K562 (cell line): ENCODE measurements around the gene CHD3. TPM values are rescaled to one million over a fixed set of nuclear protein-coding genes. Genes with fewer than 3 reads are reported as not detected.

Source experiments
- ATAC-seq: fragments of 200-7000 bp; cut with Tn5 transposase; 3 replicates; pipeline ENCODE4 v1.9.1; 2020; ENCODE audit warnings: moderate library complexity
- Bru-seq: library from RNA; stranded (reverse); fragments of 400-500 nt; gene quantifications from one replicate; lab custom pipeline; 2021; lab: Mats Ljungman, UMichigan
- BruChase-seq, 2 experiments: library from RNA; stranded (reverse); fragments of 400-500 nt; gene quantifications; one replicate each; lab custom pipeline; 2021; lab: Mats Ljungman, UMichigan
- BruUV-seq: library from RNA; stranded (reverse); fragments of 400-500 nt; replicated peaks from 2 replicates; lab custom pipeline; 2021; lab: Mats Ljungman, UMichigan
- CTCF ChIA-PET: fragments of 300-600 bp; formaldehyde crosslinking; extraction: SDS; loops from one replicate; lab custom pipeline; 2021; ENCODE audit warnings: low intra/inter-chr PET ratio; lab: Yijun Ruan, JAX
- POLR2A ChIA-PET: fragments of 300-600, 350-650 bp; sonication (Branson Sonifier 250); formaldehyde crosslinking; extraction: SDS; loops from one replicate; lab custom pipeline; 2021; ENCODE audit warnings: antibody characterized with exemption, inconsistent platforms; lab: Yijun Ruan, JAX
- DNase-seq, 4 experiments: peaks; one replicate each; pipeline versions ENCODE4 v3.0.0 to v3.0.0-alpha.2; 2011 to 2018; ENCODE audit warnings: low spot score in 3 of 4, mixed read lengths in 3 of 4; ENCODE audit errors: extremely low read depth in 1 of 4
- FAIRE-seq: peaks from 2 replicates; lab custom pipeline; 2011; peaks lifted over from hg19 to GRCh38; lab: Jason Lieb, UNC
- H2AFZ ChIP-seq: 2 replicates; pipeline ENCODE4 v1.6.0; 2011; ENCODE audit warnings: low read depth, low read length, control low read depth, inconsistent platforms
- H3K27ac ChIP-seq: fragments of 200-600 bp; 3 replicates; pipeline ENCODE4 v1.8.0; 2011; ENCODE audit warnings: low read depth, mild to moderate bottlenecking, control low read depth, inconsistent platforms, low read length, moderate library complexity, mixed read lengths; ENCODE audit errors: extremely low read depth
- H3K27me3 ChIP-seq, 2 experiments: fragments of 300-600 bp in 1 of 2; 2 replicates in 1 of 2; 3 replicates in 1 of 2; pipeline versions ENCODE4 v1.6.0 to v1.8.0; 2011; ENCODE audit warnings: inconsistent platforms in 2 of 2, low read length in 2 of 2, mild to moderate bottlenecking in 1 of 2, mixed read lengths in 1 of 2, moderate library complexity in 1 of 2; ENCODE audit not compliant: control insufficient read depth in 2 of 2, insufficient read depth in 2 of 2
- H3K36me3 ChIP-seq: fragments of 300-600 bp; 3 replicates; pipeline ENCODE4 v1.8.0; 2011; ENCODE audit warnings: mild to moderate bottlenecking, low read length, inconsistent platforms; ENCODE audit not compliant: control insufficient read depth, insufficient read depth
- H3K4me1 ChIP-seq, 2 experiments: fragments of 200-600 bp in 1 of 2; replicated peaks in 1 of 2; 2 replicates in 1 of 2; 3 replicates in 1 of 2; pipeline versions ENCODE4 v1.5.1 to v1.8.0; 2011; ENCODE audit warnings: inconsistent platforms in 2 of 2, low read length in 2 of 2, mild to moderate bottlenecking in 1 of 2, mixed read lengths in 1 of 2, moderate library complexity in 1 of 2; ENCODE audit not compliant: control insufficient read depth in 2 of 2, insufficient read depth in 2 of 2
- H3K4me2 ChIP-seq: 2 replicates; pipeline ENCODE4 v1.6.1; 2011; ENCODE audit warnings: low read length, control low read depth, inconsistent platforms, mixed read lengths; ENCODE audit not compliant: insufficient read depth
- H3K4me3 ChIP-seq: fragments of 200-600 bp; sonication (generic), shearing (Covaris generic); 2 replicates; pipeline ENCODE4 v1.5.1; 2016; ENCODE audit warnings: control low read depth, inconsistent platforms
- H3K79me2 ChIP-seq: fragments of 200-600 bp; 3 replicates; pipeline ENCODE4 v1.8.0; 2011; ENCODE audit warnings: low read length, inconsistent platforms; ENCODE audit not compliant: control insufficient read depth, insufficient read depth
- H3K9ac ChIP-seq, 2 experiments: 2 replicates each; pipeline versions ENCODE4 v1.6.0 to v1.6.1; 2011; ENCODE audit warnings: low read depth in 2 of 2, low read length in 2 of 2, control low read depth in 1 of 2, inconsistent platforms in 1 of 2, mild to moderate bottlenecking in 1 of 2, mixed read lengths in 1 of 2; ENCODE audit not compliant: insufficient read depth in 1 of 2
- H3K9me1 ChIP-seq: one replicate; pipeline ENCODE4 v1.6.0; 2011; ENCODE audit warnings: inconsistent platforms, mild to moderate bottlenecking, low read length, moderate library complexity; ENCODE audit not compliant: control insufficient read depth, insufficient read depth
- H3K9me3 ChIP-seq: replicated peaks from 2 replicates; pipeline ENCODE4 v1.5.1; 2011; ENCODE audit warnings: low read depth, low read length, inconsistent platforms; ENCODE audit not compliant: control insufficient read depth, insufficient read depth
- H4K20me1 ChIP-seq: replicated peaks from 2 replicates; pipeline ENCODE4 v1.6.1; 2011; ENCODE audit warnings: low read length, inconsistent platforms, mixed read lengths; ENCODE audit not compliant: control insufficient read depth, insufficient read depth
- CBFB ChIP-seq: sonication (generic); formaldehyde crosslinking; IDR thresholded peaks from 2 replicates; pipeline ENCODE4 v1.4.0; 2020; ENCODE audit warnings: mild to moderate bottlenecking, missing genetic modification reagents
- EGR1 ChIP-seq: fragments of 450-650 bp; conservative IDR thresholded peaks from 2 replicates; pipeline ENCODE4 v1.6.1; 2017; ENCODE audit warnings: mild to moderate bottlenecking
- NRF1 ChIP-seq, 2 experiments: fragments of 450-650 bp; IDR thresholded peaks in 1 of 2; conservative IDR thresholded peaks in 1 of 2; 2 replicates each; pipeline ENCODE4 v1.6.1; 2014; ENCODE audit warnings: mild to moderate bottlenecking in 2 of 2
- NUFIP1 ChIP-seq: fragments of 450-650 bp; IDR thresholded peaks from 2 replicates; pipeline ENCODE4 v1.6.1; 2018; ENCODE audit not compliant: partially characterized antibody
- ZBTB17 ChIP-seq: fragments of 450-650 bp; formaldehyde crosslinking; IDR thresholded peaks from 2 replicates; pipeline ENCODE4 v1.4.0; 2020; ENCODE audit warnings: mild to moderate bottlenecking
- WGBS: fragments of 100-300 bp; shearing (Covaris generic); methylation state at CpG from one replicate; pipeline ENCODE4 v1.1.6; 2016; ENCODE audit warnings: low coverage, mixed read lengths; ENCODE audit not compliant: insufficient coverage; ENCODE audit errors: missing lambda C conversion rate; 5-methylcytosine and 5-hydroxymethylcytosine counted together
- in situ Hi-C: fragments of 300-500 bp; cut with MboI; formaldehyde crosslinking; loops from 4 replicates; pipeline ENCODE4 v1.15.0; 2018; ENCODE audit warnings: inconsistent platforms, mixed read lengths
- intact Hi-C: fragments of 100-400 bp; cut with micrococcal nuclease; formaldehyde crosslinking; loops from 2 replicates; pipeline ENCODE4 v1.14.2; 2022
- long read RNA-seq, 3 experiments: library from polyadenylated mRNA in 2 of 3; library from RNA in 1 of 3; unstranded in 2 of 3; stranded (forward) in 1 of 3; transcript quantifications; one replicate each; pipeline ENCODE4 v2.0.0, GENCODE V29; 2019 to 2022
- polyA minus RNA-seq, 3 experiments: library from RNA; depleted of rRNA, polyadenylated mRNA; stranded (reverse); fragments of >200 nt; gene quantifications; 2 replicates each; pipeline ENCODE4 v1.2.3, GENCODE V29; 2011
- polyA plus RNA-seq, 8 experiments: library from polyadenylated mRNA; depleted of rRNA in 4 of 8; stranded (reverse) in 5 of 8; unstranded in 3 of 8; fragments of >200 nt; fragmentation: Nextera tagmentation in 2 of 8; fragmentation: Illumina TruSeq in 1 of 8; extraction: Ambion mirVana in 2 of 8; extraction: Trizol in 1 of 8; gene quantifications; 2 replicates each; pipeline versions ENCODE4 v1.2.1 to v1.2.3, GENCODE V29; 2011 to 2014; ENCODE audit warnings: inconsistent platforms in 1 of 8, missing spikeins in 1 of 8
- total RNA-seq, 7 experiments: library from RNA; depleted of rRNA in 6 of 7; stranded (reverse); fragments of >200 nt in 6 of 7; fragmentation: Illumina TruSeq in 2 of 7; extraction: Trizol in 2 of 7; gene quantifications; 2 replicates each; pipeline versions ENCODE4 v1.2.1 to v1.2.3, GENCODE V29; 2011 to 2021; ENCODE audit warnings: low replicate concordance in 1 of 7
- TF ChIP-seq, protein P1 (sequence below): fragments of 250-450 bp; sonication (Bioruptor Pico); IDR thresholded peaks from 2 replicates; pipeline ENCODE4 v1.4.0; 2020; ENCODE audit warnings: borderline replicate concordance

Gene CHD3
- total RNA-seq (2011; cell fraction: chromatin; rRNA removed; ENCODE audit: low replicate concordance) = 101 and 117 TPM in 2 replicates
- total RNA-seq (2011; cell fraction: nucleolus; rRNA removed) = 47.2 and 48.0 TPM in 2 replicates
- total RNA-seq (2011; cell fraction: nucleoplasm; rRNA removed) = 69.7 and 83.1 TPM in 2 replicates
- total RNA-seq (2014; rRNA removed) (34.8 and 36.7 TPM in 2 replicates), total RNA-seq (2014; rRNA removed; fragmentation: Illumina TruSeq; extraction: Trizol) (14.6 and 15.2 TPM in 2 replicates), total RNA-seq (2015; rRNA removed; fragmentation: Illumina TruSeq; extraction: Trizol) (19.8 and 21.2 TPM in 2 replicates), total RNA-seq (2021) (30.6 and 38.2 TPM in 2 replicates), polyA plus RNA-seq (2011; rRNA removed) (12.2 and 15.7 TPM in 2 replicates), polyA plus RNA-seq (2014; fragmentation: Illumina TruSeq; extraction: Trizol) (24.7 and 24.8 TPM in 2 replicates), polyA plus RNA-seq (2014; fragmentation: Nextera tagmentation; extraction: Ambion mirVana) (under 1 TPM; 0.39 to 0.63 TPM), polyA plus RNA-seq (2014; rRNA removed) (27.8 and 33.9 TPM in 2 replicates), polyA minus RNA-seq (2011; rRNA and poly(A)+ RNA removed) (23.8 TPM in 2 replicates), Bru-seq, nascent RNA (percentile 60 among the genes with signal in this experiment), BruChase-seq, experiment 1, labeled RNA remaining after a 2-hour chase (percentile 55 among the genes with signal in this experiment), BruChase-seq, experiment 2, labeled RNA remaining after a 6-hour chase (percentile 65 among the genes with signal in this experiment)
- 16.1 and 25.2 TPM in 2 replicates for polyA plus RNA-seq (2011; cell fraction: cytosol; rRNA removed)
- polyA plus RNA-seq (2011; cell fraction: nucleus; rRNA removed) = 70.0 and 86.2 TPM in 2 replicates
- polyA plus RNA-seq (2012) = 29.2 and 37.9 TPM in 2 replicates
- 17.8 and 29.3 TPM in 2 replicates for polyA minus RNA-seq (2011; cell fraction: cytosol; rRNA and poly(A)+ RNA removed)
- 24.1 and 28.0 TPM in 2 replicates for polyA minus RNA-seq (2011; cell fraction: nucleus; rRNA and poly(A)+ RNA removed)
- long read RNA-seq, experiment 1, partial matches to known transcripts = 56 of 68 reads
- long read RNA-seq, experiment 1, other reads (novel, unspliced or antisense) = 8 of 68 reads
- long read RNA-seq, experiment 2, partial matches to known transcripts = 36 of 55 reads
- long read RNA-seq, experiment 2, other reads (novel, unspliced or antisense) = 17 of 55 reads
- long read RNA-seq, experiment 3, partial matches to known transcripts = 2 of 3 reads
- long read RNA-seq, experiment 3, other reads (novel, unspliced or antisense) = 0 of 3 reads

DNA sequence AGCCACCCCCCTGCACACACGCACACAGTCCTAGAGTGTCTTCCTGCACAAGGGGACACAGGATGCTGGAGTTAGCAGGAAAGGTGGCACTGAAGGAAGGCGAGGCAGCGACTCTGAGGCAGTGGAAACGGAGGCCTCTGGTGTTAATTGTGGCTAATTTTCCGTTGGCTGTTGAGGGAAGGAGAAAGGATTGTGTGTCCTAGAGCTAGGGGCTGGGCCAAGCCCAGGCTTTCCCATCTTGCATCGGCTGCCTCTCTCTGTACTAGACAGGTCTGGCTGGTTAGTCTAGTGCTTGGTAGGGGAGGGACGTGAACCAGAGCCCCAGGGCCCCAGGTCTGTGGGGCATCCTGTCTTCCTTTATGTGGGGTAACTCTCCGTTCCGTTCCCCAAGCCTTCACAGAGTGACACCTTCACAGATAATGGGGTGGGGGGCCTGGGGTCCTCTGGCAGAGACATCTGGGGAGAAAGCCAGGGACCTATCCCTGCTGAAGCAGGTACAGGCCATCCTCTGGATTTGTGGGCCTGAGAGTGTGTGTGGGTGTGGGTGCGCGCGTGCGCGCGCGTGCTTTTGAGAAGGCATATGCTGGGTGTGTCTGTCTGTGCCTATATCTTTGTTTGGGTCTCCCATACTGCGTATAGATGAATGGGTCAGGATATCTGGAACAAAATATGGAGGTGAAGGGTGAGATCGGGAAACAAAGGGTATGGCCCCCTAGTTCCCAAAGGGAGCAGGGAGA lies at the start of gene CHD3:
Gene CHD3, plus strand, starts transcription at position 606 of the 737 bp plus-strand sequence. CDS start 212 bp downstream, outside the sequence.
- Histone ChIP-seq H3K27ac (peak within 1 kb of the TSS; percentile 66; the same call in 2 of the 3 replicates), H3K4me1 (peaks cover 17 to 31% of the 10 kb centered on the region in 2 experiments; a peak in 4 of 5 replicates), H3K79me2 (peaks cover 48% of the 10 kb centered on the region), H3K36me3 (peaks cover 18% of the 10 kb centered on the region; the same call in 1 of the 3 replicates), H3K4me2 (peak within 1 kb of the TSS; percentile 92), H2AFZ (peak within 1 kb of the TSS; percentile 51), H3K9ac (peak within 1 kb of the TSS; percentile 56 to 87), H3K4me3 (peak within 1 kb of the TSS; percentile 66), H4K20me1 (no peaks in the 10 kb centered on the region; the same call in 1 of the 2 replicates), H3K9me1 (peaks cover 3% of the 10 kb centered on the region), H3K9me3 (no peaks in the 10 kb centered on the region), H3K27me3 (no peaks in the 10 kb centered on the region)
- TF ChIP-seq CBFB (peak; percentile 8; the same call in 1 of the 2 replicates), EGR1 (peak; percentile 43), NUFIP1 (no peak), ZBTB17 (0 out of 2 replicates have a peak, but pooled peaks have one; percentile 4), NRF1 (conservative IDR thresholded peaks at IDR 0.05 in 1 of 2, IDR thresholded peaks at IDR 0.05 in 1 of 2) (peak; percentile 79 to 81)
- TF ChIP-seq, protein P1, sequence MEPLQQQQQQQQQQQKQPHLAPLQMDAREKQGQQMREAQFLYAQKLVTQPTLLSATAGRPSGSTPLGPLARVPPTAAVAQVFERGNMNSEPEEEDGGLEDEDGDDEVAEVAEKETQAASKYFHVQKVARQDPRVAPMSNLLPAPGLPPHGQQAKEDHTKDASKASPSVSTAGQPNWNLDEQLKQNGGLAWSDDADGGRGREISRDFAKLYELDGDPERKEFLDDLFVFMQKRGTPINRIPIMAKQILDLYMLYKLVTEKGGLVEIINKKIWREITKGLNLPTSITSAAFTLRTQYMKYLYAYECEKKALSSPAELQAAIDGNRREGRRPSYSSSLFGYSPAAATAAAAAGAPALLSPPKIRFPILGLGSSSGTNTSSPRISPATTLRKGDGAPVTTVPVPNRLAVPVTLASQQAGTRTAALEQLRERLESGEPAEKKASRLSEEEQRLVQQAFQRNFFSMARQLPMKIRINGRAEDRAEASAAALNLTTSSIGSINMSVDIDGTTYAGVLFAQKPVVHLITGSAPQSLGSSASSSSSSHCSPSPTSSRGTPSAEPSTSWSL = no peak
- FAIRE-seq (peak; percentile 19), ATAC-seq (no peak; the same call in 2 of the 3 replicates), DNase-seq (peak in 1 of 4 experiments; percentile 31)
- in situ Hi-C loops = no loop called here
- BruUV-seq = no TSS peak
- intact Hi-C loops = no loop called here
- 53% methylated on average over 14 of the region's 18 CpGs for WGBS
- ChIA-PET POLR2A (interaction anchor here (0.6 kb wide), 1 partner anchor 24 kb away, joined by 4 read pairs; no protein-coding TSS in a partner anchor), CTCF (no interaction called here)
